GM12878 (cell line): ENCODE measurements around the gene HNRNPA2B1. TPM values are rescaled to one million over a fixed set of nuclear protein-coding genes. Genes with fewer than 3 reads are reported as not detected.

Source experiments
- ATAC-seq: fragments of 200-7000 bp; cut with Tn5 transposase; 3 replicates; pipeline ENCODE4 v1.9.1; 2020; ENCODE audit warnings: mild to moderate bottlenecking, moderate library complexity
- BruUV-seq: library from RNA; stranded (reverse); fragments of 400-500 nt; replicated peaks from 2 replicates; lab custom pipeline; 2021; lab: Mats Ljungman, UMichigan
- CTCF ChIA-PET: fragments of 300-600 bp; sonication (Branson Sonifier 250); formaldehyde crosslinking; extraction: SDS; loops from one replicate; lab custom pipeline; 2021; ENCODE audit warnings: inconsistent platforms; lab: Yijun Ruan, JAX
- POLR2A ChIA-PET: fragments of 350-600 bp; formaldehyde crosslinking; extraction: SDS; loops from one replicate; lab custom pipeline; 2021; ENCODE audit warnings: inconsistent platforms; lab: Charles Lee
- RAD21 ChIA-PET: fragments of 300-600 bp; sonication (Branson Sonifier 250); formaldehyde crosslinking; loops from one replicate; lab custom pipeline; 2023; ENCODE audit warnings: antibody characterized with exemption; ENCODE audit not compliant: unreplicated experiment; lab: Charles Lee
- SMC1A ChIA-PET: fragments of 300-600 bp; sonication (Branson Sonifier 250); formaldehyde crosslinking; loops from one replicate; lab custom pipeline; 2023; ENCODE audit not compliant: unreplicated experiment, uncharacterized antibody; lab: Charles Lee
- DNase-seq: peaks from one replicate; pipeline ENCODE4 v3.0.0-alpha.2; 2011; ENCODE audit warnings: low read depth, low spot score
- FAIRE-seq: peaks from 3 replicates; lab custom pipeline; 2011; peaks lifted over from hg19 to GRCh38; lab: Jason Lieb, UNC
- H2AFZ ChIP-seq: 2 replicates; pipeline ENCODE4 v1.6.0; 2011; ENCODE audit warnings: low read depth, low read length, control low read depth; ENCODE audit not compliant: control insufficient read depth
- H3K27ac ChIP-seq: 2 replicates; pipeline ENCODE4 v1.5.1; 2011; ENCODE audit warnings: control low read depth; ENCODE audit not compliant: control insufficient read depth, insufficient read depth
- H3K27me3 ChIP-seq, 2 experiments: replicated peaks in 1 of 2; 2 replicates each; pipeline versions ENCODE4 v1.6.0 to v1.6.1; 2011; ENCODE audit warnings: low read length in 1 of 2; ENCODE audit not compliant: control insufficient read depth in 2 of 2, insufficient read depth in 2 of 2
- H3K36me3 ChIP-seq, 2 experiments: 2 replicates each; pipeline ENCODE4 v1.5.1; 2011; ENCODE audit warnings: low read length in 1 of 2; ENCODE audit not compliant: control insufficient read depth in 2 of 2, insufficient read depth in 2 of 2
- H3K4me1 ChIP-seq: 2 replicates; pipeline ENCODE4 v1.6.1; 2011; ENCODE audit warnings: mild to moderate bottlenecking, low read length, moderate library complexity, mixed read lengths; ENCODE audit not compliant: control insufficient read depth, insufficient read depth
- H3K4me2 ChIP-seq: 2 replicates; pipeline ENCODE4 v1.6.0; 2011; ENCODE audit warnings: control low read depth; ENCODE audit not compliant: control insufficient read depth, insufficient read depth
- H3K4me3 ChIP-seq: fragments of 200-600 bp; sonication (generic); 2 replicates; pipeline ENCODE4 v1.5.1; 2016
- H3K79me2 ChIP-seq: 2 replicates; pipeline ENCODE4 v1.6.0; 2011; ENCODE audit warnings: low read length; ENCODE audit not compliant: control insufficient read depth, insufficient read depth
- H3K9ac ChIP-seq: 2 replicates; pipeline ENCODE4 v1.8.0; 2011; ENCODE audit warnings: low read length, control low read depth, mixed read lengths; ENCODE audit not compliant: control insufficient read depth, insufficient read depth
- H3K9me3 ChIP-seq: replicated peaks from 3 replicates; pipeline ENCODE4 v1.5.1; 2011; ENCODE audit warnings: mild to moderate bottlenecking, low read length; ENCODE audit not compliant: control insufficient read depth, insufficient read depth
- H4K20me1 ChIP-seq: 2 replicates; pipeline ENCODE4 v1.6.0; 2011; ENCODE audit not compliant: control insufficient read depth, insufficient read depth
- IKZF1 ChIP-seq: fragments of 450-650 bp; conservative IDR thresholded peaks from 2 replicates; pipeline ENCODE4 v1.6.1; 2017; ENCODE audit warnings: antibody characterized with exemption, mild to moderate bottlenecking
- IKZF2 ChIP-seq, 2 experiments: fragments of 450-650 bp; IDR thresholded peaks; 2 replicates each; pipeline ENCODE4 v1.6.1; 2017; ENCODE audit warnings: mild to moderate bottlenecking in 2 of 2, moderate library complexity in 2 of 2
- KAT2A ChIP-seq: conservative IDR thresholded peaks from 2 replicates; pipeline ENCODE4 v1.6.1; 2011; ENCODE audit warnings: low read depth, low read length; ENCODE audit not compliant: control insufficient read depth
- NFYB ChIP-seq: IDR thresholded peaks from 2 replicates; pipeline ENCODE4 v1.6.1; 2011; ENCODE audit warnings: low read depth, mild to moderate bottlenecking, low read length, improper control_type of control experiment, moderate library complexity; ENCODE audit not compliant: insufficient read depth
- NR2C1 ChIP-seq: fragments of 450-650 bp; IDR thresholded peaks from 2 replicates; pipeline ENCODE4 v1.6.1; 2017; ENCODE audit warnings: antibody characterized with exemption, mild to moderate bottlenecking, moderate library complexity
- SKIL ChIP-seq: fragments of 450-650 bp; IDR thresholded peaks from 2 replicates; pipeline ENCODE4 v1.6.1; 2017; ENCODE audit warnings: mild to moderate bottlenecking, low read depth, inconsistent platforms; ENCODE audit not compliant: poor library complexity, severe bottlenecking
- SPI1 ChIP-seq: IDR thresholded peaks from 2 replicates; pipeline ENCODE4 v1.6.1; 2011; ENCODE audit warnings: low read depth, mild to moderate bottlenecking, low read length, moderate library complexity, borderline replicate concordance; ENCODE audit not compliant: insufficient read depth
- USF2 ChIP-seq: IDR thresholded peaks from 2 replicates; pipeline ENCODE4 v1.6.1; 2011; ENCODE audit warnings: low read depth, low read length, improper control_type of control experiment, borderline replicate concordance
- WGBS: methylation state at CpG from one replicate; pipeline ENCODE4 v1.1.6; 2016; ENCODE audit warnings: low lambda C conversion rate; ENCODE audit not compliant: insufficient replicate concordance, insufficient coverage; ENCODE audit errors: missing lambda C conversion rate; 5-methylcytosine and 5-hydroxymethylcytosine counted together
- in situ Hi-C: fragments of 300-500 bp; cut with MboI; formaldehyde crosslinking; loops from 9 replicates; pipeline ENCODE4 v1.14.3; 2018; ENCODE audit warnings: mixed read lengths
- intact Hi-C: fragments of 100-400 bp; cut with micrococcal nuclease; formaldehyde crosslinking; loops from one replicate; pipeline ENCODE4 v1.14.2; 2022; ENCODE audit not compliant: unreplicated experiment
- polyA plus RNA-seq, 11 experiments: library from polyadenylated mRNA; depleted of rRNA in 4 of 11; unstranded in 6 of 11; stranded (reverse) in 5 of 11; fragments of >200 nt; fragmentation: Nextera tagmentation in 4 of 11; fragmentation: Illumina TruSeq in 1 of 11; extraction: Ambion mirVana in 4 of 11; extraction: Trizol in 1 of 11; gene quantifications; 1 replicate in 1 of 11; 2 replicates in 10 of 11; pipeline versions ENCODE4 v1.2.1 to v1.2.3, GENCODE V29; 2011 to 2016; ENCODE audit warnings: inconsistent platforms in 2 of 11, missing spikeins in 2 of 11, low read depth in 1 of 11
- total RNA-seq, 4 experiments: library from RNA; depleted of rRNA in 3 of 4; stranded (reverse); fragments of >200 nt in 3 of 4; fragmentation: Illumina TruSeq in 1 of 4; extraction: Trizol in 1 of 4; gene quantifications; 2 replicates each; pipeline versions ENCODE4 v1.2.1 to v1.2.3, GENCODE V29; 2013 to 2021
- TF ChIP-seq, protein P1 (sequence below): fragments of 450-650 bp; IDR thresholded peaks from 2 replicates; pipeline ENCODE4 v1.6.1; 2016; ENCODE audit warnings: mild to moderate bottlenecking
- TF ChIP-seq, protein P2 (sequence below): IDR thresholded peaks from 2 replicates; pipeline ENCODE4 v1.6.1; 2011; ENCODE audit warnings: mild to moderate bottlenecking, low read depth, low read length, moderate library complexity; ENCODE audit not compliant: insufficient replicate concordance
- TF ChIP-seq, protein P3 (sequence below): fragments of 450-650 bp; IDR thresholded peaks from 2 replicates; pipeline ENCODE4 v1.6.1; 2017; ENCODE audit warnings: low read depth, mild to moderate bottlenecking, moderate library complexity

HNRNPA2B1 gene
- total and polyA plus RNA-seq, 10 of the 15 experiments (the other 5 are each of a cell fraction or from before 2014, with no cell fraction given), result 295 to 1,396 (median 932) TPM

- H3K4me2 ChIP-seq, result peak overlapping the region; percentile 98
- H3K4me1 ChIP-seq, result peaks cover 41% of the 10 kb centered on the region
- in situ Hi-C loops, result no loop called here
- peak overlapping the region; percentile 52 for H2AFZ ChIP-seq
- ChIA-PET RAD21 (interaction anchor here (2.8 to 9.0 kb wide), 4 partner anchors 13 to 260 kb away, joined by 6 to 164 read pairs (median 41); partner anchors contain the start of genes CBX3 and HNRNPA2B1), POLR2A (interaction anchor here (0.6 to 10.1 kb wide), 6 partner anchors 13 to 1659 kb away, joined by 3 to 206 read pairs (median 4); partner anchors contain the start of genes CBX3 and HNRNPA2B1), SMC1A (interaction anchor here (1.0 to 9.3 kb wide), 6 partner anchors 13 to 211 kb away, joined by 3 to 198 read pairs (median 16); partner anchors contain the start of genes CBX3 and HNRNPA2B1), CTCF (interaction anchor here (1.1 to 5.6 kb wide), 5 partner anchors 13 to 211 kb away, joined by 3 to 104 read pairs (median 30); partner anchors contain the start of gene HNRNPA2B1)
- WGBS, result 71% methylated on average over 15 of the region's 15 CpGs
- no peak for FAIRE-seq
- peak overlapping the region; percentile 86 for H3K9ac ChIP-seq
- H4K20me1 ChIP-seq, result no peaks in the 10 kb centered on the region; the same call in 1 of the 2 replicates
- peak overlapping the region; percentile 88 for H3K27ac ChIP-seq
- no TSS peak for BruUV-seq
- H3K27me3 ChIP-seq, result no peaks in the 10 kb centered on the region
- H3K36me3 ChIP-seq, result no peaks in the 10 kb centered on the region
- peak; percentile 31 for ATAC-seq
- no peak for DNase-seq
- intact Hi-C loops, result loop anchor here (1.0 to 5.0 kb wide), 3 partner anchors 47 to 211 kb away; partner anchors contain the start of genes CBX3 and HNRNPA2B1
- H3K79me2 ChIP-seq, result peaks cover 75% of the 10 kb centered on the region
- peak overlapping the region; percentile 72 for H3K4me3 ChIP-seq
- H3K9me3 ChIP-seq, result no peaks in the 10 kb centered on the region
- TF ChIP-seq KAT2A, result no peak
- TF ChIP-seq, protein P1, sequence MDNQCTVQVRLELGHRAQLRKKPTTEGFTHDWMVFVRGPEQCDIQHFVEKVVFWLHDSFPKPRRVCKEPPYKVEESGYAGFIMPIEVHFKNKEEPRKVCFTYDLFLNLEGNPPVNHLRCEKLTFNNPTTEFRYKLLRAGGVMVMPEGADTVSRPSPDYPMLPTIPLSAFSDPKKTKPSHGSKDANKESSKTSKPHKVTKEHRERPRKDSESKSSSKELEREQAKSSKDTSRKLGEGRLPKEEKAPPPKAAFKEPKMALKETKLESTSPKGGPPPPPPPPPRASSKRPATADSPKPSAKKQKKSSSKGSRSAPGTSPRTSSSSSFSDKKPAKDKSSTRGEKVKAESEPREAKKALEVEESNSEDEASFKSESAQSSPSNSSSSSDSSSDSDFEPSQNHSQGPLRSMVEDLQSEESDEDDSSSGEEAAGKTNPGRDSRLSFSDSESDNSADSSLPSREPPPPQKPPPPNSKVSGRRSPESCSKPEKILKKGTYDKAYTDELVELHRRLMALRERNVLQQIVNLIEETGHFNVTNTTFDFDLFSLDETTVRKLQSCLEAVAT, result 0 out of 2 replicates have a peak, but pooled peaks have one; percentile 9
- TF ChIP-seq, protein P2, sequence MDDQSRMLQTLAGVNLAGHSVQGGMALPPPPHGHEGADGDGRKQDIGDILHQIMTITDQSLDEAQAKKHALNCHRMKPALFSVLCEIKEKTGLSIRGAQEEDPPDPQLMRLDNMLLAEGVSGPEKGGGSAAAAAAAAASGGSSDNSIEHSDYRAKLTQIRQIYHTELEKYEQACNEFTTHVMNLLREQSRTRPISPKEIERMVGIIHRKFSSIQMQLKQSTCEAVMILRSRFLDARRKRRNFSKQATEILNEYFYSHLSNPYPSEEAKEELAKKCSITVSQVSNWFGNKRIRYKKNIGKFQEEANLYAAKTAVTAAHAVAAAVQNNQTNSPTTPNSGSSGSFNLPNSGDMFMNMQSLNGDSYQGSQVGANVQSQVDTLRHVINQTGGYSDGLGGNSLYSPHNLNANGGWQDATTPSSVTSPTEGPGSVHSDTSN, result no peak
- peak in 1 of 2 experiments; percentile 36; a peak in 1 of 4 replicates for TF ChIP-seq IKZF2 (IDR thresholded peaks at IDR 0.05)
- 0 out of 2 replicates have a peak, but pooled peaks have one; percentile 17 for TF ChIP-seq IKZF1
- TF ChIP-seq, protein P3, sequence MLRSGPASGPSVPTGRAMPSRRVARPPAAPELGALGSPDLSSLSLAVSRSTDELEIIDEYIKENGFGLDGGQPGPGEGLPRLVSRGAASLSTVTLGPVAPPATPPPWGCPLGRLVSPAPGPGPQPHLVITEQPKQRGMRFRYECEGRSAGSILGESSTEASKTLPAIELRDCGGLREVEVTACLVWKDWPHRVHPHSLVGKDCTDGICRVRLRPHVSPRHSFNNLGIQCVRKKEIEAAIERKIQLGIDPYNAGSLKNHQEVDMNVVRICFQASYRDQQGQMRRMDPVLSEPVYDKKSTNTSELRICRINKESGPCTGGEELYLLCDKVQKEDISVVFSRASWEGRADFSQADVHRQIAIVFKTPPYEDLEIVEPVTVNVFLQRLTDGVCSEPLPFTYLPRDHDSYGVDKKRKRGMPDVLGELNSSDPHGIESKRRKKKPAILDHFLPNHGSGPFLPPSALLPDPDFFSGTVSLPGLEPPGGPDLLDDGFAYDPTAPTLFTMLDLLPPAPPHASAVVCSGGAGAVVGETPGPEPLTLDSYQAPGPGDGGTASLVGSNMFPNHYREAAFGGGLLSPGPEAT, result peak; percentile 20; the same call in 1 of the 2 replicates
- TF ChIP-seq USF2, result no peak
- TF ChIP-seq SPI1, result peak; percentile 44; the same call in 1 of the 2 replicates
- no peak for TF ChIP-seq NR2C1
- no peak for TF ChIP-seq SKIL
- TF ChIP-seq NFYB, result 0 out of 2 replicates have a peak, but pooled peaks have one; percentile 15
Measured at GRCh38 chr7:26153823-26154783, 46.4 kb downstream of the HNRNPA2B1 start.
